Transverse colon (tissue), 4 donors: ENCODE results near the gene IL1RAPL1. TPM values are rescaled to one million over a fixed set of nuclear protein-coding genes. Genes with fewer than 3 reads are reported as not detected.

Experiments
- DNase-seq: peaks from one replicate; pipeline ENCODE4 v3.0.0-alpha.2; 2019
- H3K27ac ChIP-seq, 4 donors: fragments of 200-600 bp; sonication (generic); 2 replicates each; pipeline ENCODE4 v1.5.1; 2016 to 2018; ENCODE audit warnings: inconsistent platforms in 4 of 4
- H3K27me3 ChIP-seq: fragments of 200-600 bp; sonication (generic); 2 replicates; pipeline ENCODE4 v1.5.1; 2017; ENCODE audit warnings: inconsistent platforms
- H3K36me3 ChIP-seq, 4 donors: fragments of 200-600 bp; sonication (generic); 2 replicates each; pipeline ENCODE4 v1.5.1; 2017 to 2019; ENCODE audit warnings: inconsistent platforms in 4 of 4
- H3K4me1 ChIP-seq, 4 donors: fragments of 200-600 bp; sonication (generic); 2 replicates each; pipeline ENCODE4 v1.5.1; 2017 to 2020; ENCODE audit warnings: inconsistent platforms in 4 of 4
- H3K4me3 ChIP-seq, 4 donors: fragments of 200-600 bp; sonication (generic); 1 replicate in 1 of 4; 2 replicates in 3 of 4; pipeline versions ENCODE4 v1.5.1 to v1.6.1; 2017 to 2019; ENCODE audit warnings: inconsistent platforms in 4 of 4
- H3K9me3 ChIP-seq, 2 donors: fragments of 200-600 bp; sonication (generic); 2 replicates each; pipeline ENCODE4 v1.5.1; 2017 to 2019; ENCODE audit warnings: inconsistent platforms in 2 of 2
- EP300 ChIP-seq: sonication (generic); formaldehyde crosslinking; IDR thresholded peaks from one replicate; pipeline ENCODE4 v1.6.1; 2017; ENCODE audit warnings: antibody characterized with exemption, low read depth
- POLR2A ChIP-seq: fragments of 450-650 bp; IDR thresholded peaks from one replicate; pipeline ENCODE4 v1.6.1; 2016; ENCODE audit warnings: antibody characterized with exemption, mild to moderate bottlenecking, moderate library complexity
- POLR2AphosphoS5 ChIP-seq, 3 donors: sonication (generic); formaldehyde crosslinking; IDR thresholded peaks; one replicate each; pipeline ENCODE4 v1.6.1; 2016; ENCODE audit warnings: antibody characterized with exemption in 3 of 3
- WGBS, 2 donors: methylation state at CpG; one replicate each; pipeline ENCODE4 v1.1.5; 2018; ENCODE audit warnings: low coverage in 1 of 2; 5-methylcytosine and 5-hydroxymethylcytosine counted together
- in situ Hi-C, 4 donors: fragments of 200-750 bp; cut with MboI; loops; one replicate each; pipeline versions ENCODE4 v1.15.0 to v1.15.1; 2017; ENCODE audit warnings: low sequenced_read_pairs in 3 of 4, low pct_ligation_motif_present in 1 of 4, low pct_unique_long_range_greater_than_20kb in 1 of 4
- intact Hi-C: fragments of 100-400 bp; cut with DNase I; formaldehyde crosslinking; loops from one replicate; pipeline ENCODE4 v1.15.1; 2023; ENCODE audit warnings: low total_unique reads
- total RNA-seq, 4 donors: library from RNA; depleted of rRNA; stranded (reverse); fragments of >200 nt; gene quantifications; one replicate each; pipeline ENCODE4 v1.1.0, GENCODE V29; 2016
- TF ChIP-seq, protein P1 (sequence below), 5 experiments: fragments of 200-600 bp in 3 of 5; fragments of 450-650 bp in 2 of 5; sonication (generic) in 3 of 5; IDR thresholded peaks; 1 replicate in 2 of 5; 2 replicates in 3 of 5; pipeline ENCODE4 v1.5.1; 2016 to 2017; ENCODE audit warnings: antibody characterized with exemption in 5 of 5, inconsistent platforms in 3 of 5, mild to moderate bottlenecking in 2 of 5, moderate library complexity in 1 of 5

Gene IL1RAPL1
- total RNA-seq, 4 donors from 2014 or later: 0.14 to 0.32 (median 0.20) TPM; not detected in 1

DNA sequence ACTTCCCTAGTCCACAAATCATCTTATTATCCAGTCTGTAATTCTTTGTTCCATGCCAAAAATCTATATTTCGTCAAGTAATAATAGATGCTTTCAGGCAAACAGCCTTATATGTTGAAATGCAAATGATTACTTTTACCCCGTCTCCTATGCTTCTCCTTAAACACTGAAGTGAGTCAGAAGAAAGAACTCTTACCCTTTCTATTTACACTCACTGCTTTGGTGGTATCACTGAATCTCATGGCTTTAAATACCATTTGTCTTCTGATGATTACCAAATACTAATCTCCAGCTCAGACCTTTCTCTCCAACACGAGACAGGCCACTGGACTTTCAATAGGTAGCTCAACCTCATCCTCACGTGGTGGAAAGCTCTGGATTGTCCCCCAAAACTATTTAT is 558.1 kb downstream of the IL1RAPL1 start:
- intact Hi-C loops: no loop called here
- TF ChIP-seq, protein P1, sequence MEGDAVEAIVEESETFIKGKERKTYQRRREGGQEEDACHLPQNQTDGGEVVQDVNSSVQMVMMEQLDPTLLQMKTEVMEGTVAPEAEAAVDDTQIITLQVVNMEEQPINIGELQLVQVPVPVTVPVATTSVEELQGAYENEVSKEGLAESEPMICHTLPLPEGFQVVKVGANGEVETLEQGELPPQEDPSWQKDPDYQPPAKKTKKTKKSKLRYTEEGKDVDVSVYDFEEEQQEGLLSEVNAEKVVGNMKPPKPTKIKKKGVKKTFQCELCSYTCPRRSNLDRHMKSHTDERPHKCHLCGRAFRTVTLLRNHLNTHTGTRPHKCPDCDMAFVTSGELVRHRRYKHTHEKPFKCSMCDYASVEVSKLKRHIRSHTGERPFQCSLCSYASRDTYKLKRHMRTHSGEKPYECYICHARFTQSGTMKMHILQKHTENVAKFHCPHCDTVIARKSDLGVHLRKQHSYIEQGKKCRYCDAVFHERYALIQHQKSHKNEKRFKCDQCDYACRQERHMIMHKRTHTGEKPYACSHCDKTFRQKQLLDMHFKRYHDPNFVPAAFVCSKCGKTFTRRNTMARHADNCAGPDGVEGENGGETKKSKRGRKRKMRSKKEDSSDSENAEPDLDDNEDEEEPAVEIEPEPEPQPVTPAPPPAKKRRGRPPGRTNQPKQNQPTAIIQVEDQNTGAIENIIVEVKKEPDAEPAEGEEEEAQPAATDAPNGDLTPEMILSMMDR (IDR thresholded peaks at IDR 0.05): no peak
- TF ChIP-seq POLR2A (no peak), EP300 (no peak), POLR2AphosphoS5 (IDR thresholded peaks at IDR 0.05) (no peak)
- Histone ChIP-seq H3K4me3 (no peak overlapping the region), H3K27ac (no peak overlapping the region), H3K36me3 (no peaks in the 10 kb centered on the region), H3K4me1 (no peaks in the 10 kb centered on the region), H3K9me3 (no peaks in the 10 kb centered on the region), H3K27me3 (no peaks in the 10 kb centered on the region)
- in situ Hi-C loops: no loop called here
- DNase-seq: no peak
- 50 to 62% methylated on average over 2 to 4 of the region's 4 CpGs for WGBS, 2 donors

DNA sequence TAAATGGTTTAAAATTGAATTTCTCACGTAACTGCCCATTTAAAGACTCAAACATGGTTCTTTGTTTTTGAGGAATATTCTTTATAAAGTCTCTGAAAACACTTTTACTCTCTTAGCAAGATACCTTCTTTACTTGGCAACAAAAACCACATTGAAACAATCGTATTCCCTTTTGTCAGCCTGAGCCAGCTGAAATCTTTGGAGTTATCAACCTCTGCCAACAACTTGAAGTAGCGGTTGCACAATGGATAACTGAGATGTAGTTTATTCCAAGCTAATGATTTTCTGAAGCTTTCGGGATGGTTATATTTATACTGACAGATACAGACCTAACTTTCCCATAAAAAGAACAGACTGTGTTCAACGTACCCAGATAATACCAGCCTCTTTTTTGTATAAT is 561.3 kb downstream of the IL1RAPL1 start:
- Histone ChIP-seq H3K36me3 (no peaks in the 10 kb centered on the region), H3K9me3 (no peaks in the 10 kb centered on the region), H3K4me1 (no peaks in the 10 kb centered on the region), H3K27me3 (no peaks in the 10 kb centered on the region), H3K27ac (no peak overlapping the region), H3K4me3 (no peak overlapping the region)
- in situ Hi-C loops: no loop called here
- DNase-seq: no peak
- intact Hi-C loops: no loop called here
- no peak for TF ChIP-seq POLR2AphosphoS5 (IDR thresholded peaks at IDR 0.05)
- TF ChIP-seq POLR2A: no peak
- WGBS, 2 donors: 65 to 80% methylated on average over 1 to 5 of the region's 5 CpGs

GRCh38 chrX:29155286-29155685 is 568.0 kb downstream of the IL1RAPL1 start:
- H3K36me3 ChIP-seq: no peaks in the 10 kb centered on the region
- intact Hi-C loops (no loop called here), in situ Hi-C loops (no loop called here)
- DNase-seq: no peak
- no peaks in the 10 kb centered on the region for H3K27me3 ChIP-seq
- TF ChIP-seq, protein P1 (IDR thresholded peaks at IDR 0.05): no peak
- TF ChIP-seq EP300: no peak
- no peak for TF ChIP-seq POLR2A
- TF ChIP-seq POLR2AphosphoS5 (IDR thresholded peaks at IDR 0.05): no peak
- H3K27ac ChIP-seq: no peak overlapping the region
- H3K4me3 ChIP-seq: no peak overlapping the region
- H3K9me3 ChIP-seq: no peaks in the 10 kb centered on the region
- no peaks in the 10 kb centered on the region for H3K4me1 ChIP-seq
- 60% methylated on average over 1 to 3 of the region's 3 CpGs for WGBS, 2 donors

DNA sequence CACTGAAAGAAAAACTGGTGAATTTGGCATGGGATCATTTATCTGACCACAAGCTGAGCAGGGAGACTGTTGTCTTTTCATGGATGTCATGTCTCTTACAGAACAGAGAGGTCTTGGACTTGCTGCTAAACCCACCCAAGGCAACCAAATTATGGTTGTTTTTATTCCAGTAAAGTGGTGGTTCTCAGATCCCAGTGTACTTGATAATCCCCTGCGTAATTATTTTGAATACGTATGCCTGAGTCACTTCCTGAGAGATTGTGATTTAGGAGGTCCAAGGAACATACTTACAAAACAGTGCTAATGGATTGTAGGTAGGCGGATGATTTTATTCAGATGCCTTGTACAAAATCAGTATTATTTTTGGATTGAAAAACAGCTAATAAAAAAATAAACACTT is 585.6 kb downstream of the IL1RAPL1 start:
- no peaks in the 10 kb centered on the region for H3K9me3 ChIP-seq
- no peak for DNase-seq
- TF ChIP-seq EP300 (no peak), POLR2AphosphoS5 (IDR thresholded peaks at IDR 0.05) (no peak), POLR2A (no peak)
- TF ChIP-seq, protein P1 (IDR thresholded peaks at IDR 0.05): no peak
- WGBS, 2 donors: 63 to 80% methylated on average over 2 to 3 of the region's 3 CpGs
- no peaks in the 10 kb centered on the region for H3K36me3 ChIP-seq
- no peaks in the 10 kb centered on the region for H3K4me1 ChIP-seq
- H3K27ac ChIP-seq: no peak overlapping the region
- no peak overlapping the region for H3K4me3 ChIP-seq
- in situ Hi-C loops (no loop called here), intact Hi-C loops (no loop called here)
- H3K27me3 ChIP-seq: no peaks in the 10 kb centered on the region

DNA sequence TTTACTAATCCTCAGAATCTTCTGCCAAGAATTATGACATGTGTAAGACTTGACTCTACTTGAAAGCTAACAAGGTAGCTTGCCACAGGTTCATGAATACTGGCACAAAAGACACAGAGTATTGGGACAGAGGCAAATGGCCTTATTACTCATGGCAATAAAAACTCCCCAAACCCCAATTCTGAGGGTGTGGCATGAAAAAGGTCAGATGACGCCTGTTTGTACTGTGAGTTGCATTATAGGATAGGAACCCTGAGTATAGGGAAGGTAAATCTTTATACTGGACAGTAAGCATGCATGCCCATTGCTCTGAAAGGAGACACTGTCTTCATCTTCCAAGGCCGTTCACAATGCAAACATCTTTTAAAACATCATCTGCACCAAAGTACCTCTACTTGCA is 600.0 kb downstream of the IL1RAPL1 start:
- DNase-seq: no peak
- no peaks in the 10 kb centered on the region for H3K4me1 ChIP-seq
- in situ Hi-C loops (no loop called here), intact Hi-C loops (no loop called here)
- 49% methylated on average over 2 of the region's 2 CpGs; no CpG with 5 or more reads in 1 of the 2 donors for WGBS, 2 donors
- H3K36me3 ChIP-seq: no peaks in the 10 kb centered on the region
- H3K27ac ChIP-seq: no peak overlapping the region
- H3K9me3 ChIP-seq: no peaks in the 10 kb centered on the region
- H3K27me3 ChIP-seq: no peaks in the 10 kb centered on the region
- TF ChIP-seq POLR2A: no peak
- H3K4me3 ChIP-seq: no peak overlapping the region
